Gastrocnemius medialis (tissue), 4 donors: ENCODE measurements around the gene GRK1. TPM values are rescaled to one million over a fixed set of nuclear protein-coding genes. Genes with fewer than 3 reads are reported as not detected.
"Not testable (repeated sequence)": the region's sequence is repeated elsewhere in the genome, so short reads cannot be mapped to it uniquely, and the experiment has no call there.

ENCODE experiments used
- ATAC-seq, 2 donors: fragments of 150-250 bp; one replicate each; pipeline ENCODE4 v1.9.1; 2016
- DNase-seq, 2 donors: peaks; one replicate each; pipeline ENCODE4 v3.0.0-alpha.2; 2019
- H3K27ac ChIP-seq, 4 donors: fragments of 200-600 bp; sonication (generic); 1 replicate in 1 of 4; 2 replicates in 3 of 4; pipeline ENCODE4 v1.5.1; 2016 to 2018; ENCODE audit warnings: mild to moderate bottlenecking in 2 of 4, moderate library complexity in 1 of 4
- H3K27me3 ChIP-seq, 3 donors: fragments of 200-600 bp; sonication (generic) in 2 of 3; 1 replicate in 1 of 3; 2 replicates in 2 of 3; pipeline versions ENCODE4 v1.5.1 to v1.6.0; 2016 to 2019; ENCODE audit warnings: mild to moderate bottlenecking in 1 of 3, moderate library complexity in 1 of 3
- H3K36me3 ChIP-seq, 2 donors: fragments of 200-600 bp; sonication (generic) in 1 of 2; one replicate each; pipeline ENCODE4 v1.5.1; 2017 to 2018
- H3K4me1 ChIP-seq, 2 donors: fragments of 200-600 bp; sonication (generic) in 1 of 2; one replicate each; pipeline ENCODE4 v1.5.1; 2016 to 2017; ENCODE audit warnings: mild to moderate bottlenecking in 2 of 2
- H3K4me3 ChIP-seq, 4 donors: fragments of 200-600 bp; sonication (generic) in 3 of 4; 1 replicate in 1 of 4; 2 replicates in 3 of 4; pipeline ENCODE4 v1.5.1; 2016 to 2019; ENCODE audit warnings: mild to moderate bottlenecking in 2 of 4
- H3K9me3 ChIP-seq, 3 donors: fragments of 200-600 bp; sonication (generic) in 2 of 3; 1 replicate in 1 of 3; 2 replicates in 2 of 3; pipeline ENCODE4 v1.5.1; 2016 to 2019
- CTCF ChIP-seq, 5 experiments: fragments of 450-650 bp in 3 of 5; fragments of 200-600 bp in 2 of 5; sonication (generic) in 2 of 5; IDR thresholded peaks in 4 of 5; conservative IDR thresholded peaks in 1 of 5; 1 replicate in 4 of 5; 2 replicates in 1 of 5; pipeline ENCODE4 v1.5.1; 2016 to 2019; ENCODE audit warnings: antibody characterized with exemption in 5 of 5, mild to moderate bottlenecking in 3 of 5, moderate library complexity in 3 of 5
- POLR2A ChIP-seq, 2 donors: fragments of 450-650 bp; IDR thresholded peaks; one replicate each; pipeline ENCODE4 v1.6.1; 2017; ENCODE audit warnings: antibody characterized with exemption in 2 of 2, mild to moderate bottlenecking in 2 of 2, moderate library complexity in 2 of 2
- in situ Hi-C, 4 donors: fragments of 200-750 bp; cut with MboI; loops; one replicate each; pipeline versions ENCODE4 v1.15.0 to v1.8.0; 2017; ENCODE audit warnings: low sequenced_read_pairs in 4 of 4
- intact Hi-C: fragments of 100-400 bp; cut with DNase I; formaldehyde crosslinking; loops from one replicate; pipeline ENCODE4 v1.15.1; 2023; ENCODE audit warnings: low total_unique reads
- total RNA-seq, 4 donors: library from RNA; depleted of rRNA; stranded (reverse); fragments of >200 nt; gene quantifications; one replicate each; pipeline versions ENCODE4 v1.1.0 to v1.2.3, GENCODE V29; 2016

Gene GRK1
- total RNA-seq, 4 donors from 2014 or later: 0.10 TPM; not detected in 3

GRCh38 chr13:113751491-113751890, 84.5 kb downstream of the GRK1 start:
- Histone ChIP-seq H3K27me3 (peaks cover 0 to 4% (median 4%) of the 10 kb centered on the region in 3 donors), H3K4me3 (no peak overlapping the region), H3K9me3 (no peaks in the 10 kb centered on the region), H3K36me3 (no peaks in the 10 kb centered on the region), H3K4me1 (no peaks in the 10 kb centered on the region), H3K27ac (no peak overlapping the region)
- intact Hi-C loops (no loop called here), in situ Hi-C loops (no loop called here)
- ATAC-seq (no peak), DNase-seq (no peak)
- TF ChIP-seq POLR2A (IDR thresholded peaks at IDR 0.05) (no peak), CTCF (IDR thresholded peaks at IDR 0.05 in 4 of 5, conservative IDR thresholded peaks at IDR 0.05 in 1 of 5) (no peak)

- H3K27me3 ChIP-seq, H3K27ac ChIP-seq, H3K4me3 ChIP-seq, DNase-seq, intact Hi-C loops, H3K4me1 ChIP-seq, in situ Hi-C loops, H3K9me3 ChIP-seq, ATAC-seq, H3K36me3 ChIP-seq: not testable (repeated sequence)
These were observed 85.4 kb downstream of the GRK1 start for GRCh38 chr13:113752211-113752986.

- TF ChIP-seq CTCF (IDR thresholded peaks at IDR 0.05 in 4 of 5, conservative IDR thresholded peaks at IDR 0.05 in 1 of 5) (no peak), POLR2A (IDR thresholded peaks at IDR 0.05) (no peak)
- DNase-seq (no peak), ATAC-seq (no peak)
- intact Hi-C loops (no loop called here), in situ Hi-C loops (no loop called here)
- Histone ChIP-seq H3K4me3 (no peak overlapping the region), H3K4me1 (no peaks in the 10 kb centered on the region), H3K9me3 (no peaks in the 10 kb centered on the region), H3K36me3 (no peaks in the 10 kb centered on the region), H3K27me3 (peaks cover 0 to 7% (median 4%) of the 10 kb centered on the region in 3 donors), H3K27ac (no peak overlapping the region)
These were observed 86.2 kb downstream of the GRK1 start for GRCh38 chr13:113753171-113753570.

- ATAC-seq: no peak
- H3K4me1 ChIP-seq: peaks cover 0 to 6% of the 10 kb centered on the region in 2 donors
- TF ChIP-seq CTCF (IDR thresholded peaks at IDR 0.05 in 4 of 5, conservative IDR thresholded peaks at IDR 0.05 in 1 of 5): no peak
- no peak for TF ChIP-seq POLR2A (IDR thresholded peaks at IDR 0.05)
- intact Hi-C loops: no loop called here
- no peak overlapping the region for H3K27ac ChIP-seq
- DNase-seq: no peak
- no peak overlapping the region for H3K4me3 ChIP-seq
- H3K36me3 ChIP-seq: no peaks in the 10 kb centered on the region
- H3K9me3 ChIP-seq: no peaks in the 10 kb centered on the region
- H3K27me3 ChIP-seq: peaks cover 0 to 14% (median 4%) of the 10 kb centered on the region in 3 donors
- in situ Hi-C loops: no loop called here
These were observed 87.2 kb downstream of the GRK1 start for GRCh38 chr13:113754242-113754641.

- in situ Hi-C loops: no loop called here
- no peak for ATAC-seq
These were observed 87.7 kb downstream of the GRK1 start for GRCh38 chr13:113754691-113755090.

More at GRCh38 chr13:113754691-113755090, 87.7 kb downstream of the GRK1 start:
- no peak for DNase-seq
- TF ChIP-seq CTCF (IDR thresholded peaks at IDR 0.05 in 4 of 5, conservative IDR thresholded peaks at IDR 0.05 in 1 of 5): no peak
- no peak for TF ChIP-seq POLR2A (IDR thresholded peaks at IDR 0.05)
- Histone ChIP-seq H3K4me3 (no peak overlapping the region), H3K27me3 (peaks cover 0 to 18% (median 6%) of the 10 kb centered on the region in 3 donors), H3K36me3 (no peaks in the 10 kb centered on the region), H3K4me1 (peaks cover 4 to 9% of the 10 kb centered on the region in 2 donors), H3K9me3 (no peaks in the 10 kb centered on the region), H3K27ac (no peak overlapping the region)
- intact Hi-C loops: no loop called here
